DND-41 (cell line): ENCODE measurements around the gene NUP50.

Source experiments
- EZH2 ChIP-seq: IDR thresholded peaks from 3 replicates; pipeline ENCODE4 v1.6.1; 2012; ENCODE audit warnings: borderline replicate concordance, low read depth, mild to moderate bottlenecking, moderate library complexity, low read length, inconsistent platforms; ENCODE audit not compliant: severe bottlenecking
- TF ChIP-seq, protein P1 (sequence below): IDR thresholded peaks from 2 replicates; pipeline ENCODE4 v1.5.1; 2012; ENCODE audit warnings: borderline replicate concordance, low read length, moderate library complexity, mild to moderate bottlenecking; ENCODE audit not compliant: poor library complexity, severe bottlenecking; ENCODE audit errors: extremely low read depth

- TF ChIP-seq, protein P1, sequence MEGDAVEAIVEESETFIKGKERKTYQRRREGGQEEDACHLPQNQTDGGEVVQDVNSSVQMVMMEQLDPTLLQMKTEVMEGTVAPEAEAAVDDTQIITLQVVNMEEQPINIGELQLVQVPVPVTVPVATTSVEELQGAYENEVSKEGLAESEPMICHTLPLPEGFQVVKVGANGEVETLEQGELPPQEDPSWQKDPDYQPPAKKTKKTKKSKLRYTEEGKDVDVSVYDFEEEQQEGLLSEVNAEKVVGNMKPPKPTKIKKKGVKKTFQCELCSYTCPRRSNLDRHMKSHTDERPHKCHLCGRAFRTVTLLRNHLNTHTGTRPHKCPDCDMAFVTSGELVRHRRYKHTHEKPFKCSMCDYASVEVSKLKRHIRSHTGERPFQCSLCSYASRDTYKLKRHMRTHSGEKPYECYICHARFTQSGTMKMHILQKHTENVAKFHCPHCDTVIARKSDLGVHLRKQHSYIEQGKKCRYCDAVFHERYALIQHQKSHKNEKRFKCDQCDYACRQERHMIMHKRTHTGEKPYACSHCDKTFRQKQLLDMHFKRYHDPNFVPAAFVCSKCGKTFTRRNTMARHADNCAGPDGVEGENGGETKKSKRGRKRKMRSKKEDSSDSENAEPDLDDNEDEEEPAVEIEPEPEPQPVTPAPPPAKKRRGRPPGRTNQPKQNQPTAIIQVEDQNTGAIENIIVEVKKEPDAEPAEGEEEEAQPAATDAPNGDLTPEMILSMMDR = no peak
- TF ChIP-seq EZH2 = no peak
Measured at GRCh38 chr22:45230026-45230721, 66.4 kb downstream of the NUP50 start.
